Erythroblast (primary cell): ENCODE data around the gene GPSM3.
"Not testable (repeated sequence)": the region's sequence is repeated elsewhere in the genome, so short reads cannot be mapped to it uniquely, and the experiment has no call there.

Experiments
- GATA1 ChIP-seq: IDR thresholded peaks from 2 replicates; pipeline ENCODE4 v1.6.1; 2011; ENCODE audit warnings: low read depth, mild to moderate bottlenecking, control low read depth, low read length, moderate library complexity
- POLR2A ChIP-seq: IDR thresholded peaks from 2 replicates; pipeline ENCODE4 v1.6.1; 2011; ENCODE audit warnings: mild to moderate bottlenecking, low read length

- TF ChIP-seq POLR2A, GATA1: not testable (repeated sequence)
Observed at GRCh38 chr6:32187725-32188380, 4.6 kb downstream of the GPSM3 start.
